A549 (cell line): ENCODE results near the gene EP300. TPM values are rescaled to one million over a fixed set of nuclear protein-coding genes. Genes with fewer than 3 reads are reported as not detected.

Experiments used
- ATAC-seq, 2 experiments: fragments of 200-7000 bp in 1 of 2; fragments of >200 bp in 1 of 2; cut with Nextera tagmentation in 1 of 2; cut with Tn5 transposase in 1 of 2; 3 replicates each; pipeline versions ENCODE4 v1.8.0 to v1.9.1; 2018 to 2020; ENCODE audit warnings: mild to moderate bottlenecking in 1 of 2, moderate library complexity in 1 of 2
- CTCF ChIA-PET: fragments of 300-600 bp; sonication (Branson Sonifier 250); formaldehyde crosslinking; extraction: SDS; loops from one replicate; lab custom pipeline; 2021; ENCODE audit warnings: antibody characterized with exemption, inconsistent platforms; lab: Yijun Ruan, JAX
- POLR2A ChIA-PET: fragments of 350-600 bp; formaldehyde crosslinking; extraction: SDS; loops from one replicate; lab custom pipeline; 2021; ENCODE audit warnings: antibody characterized with exemption, inconsistent platforms; lab: Yijun Ruan, JAX
- DNase-seq, 2 experiments: peaks; one replicate each; pipeline versions ENCODE4 v3.0.0 to v3.0.0-alpha.2; 2011 to 2016; ENCODE audit warnings: low read depth in 1 of 2, low spot score in 1 of 2
- FAIRE-seq: peaks from 2 replicates; lab custom pipeline; 2011; peaks lifted over from hg19 to GRCh38; lab: Jason Lieb, UNC
- H3K27ac ChIP-seq, 2 experiments: fragments of >200 bp; sonication (Bioruptor Twin); formaldehyde crosslinking; 3 replicates each; pipeline ENCODE4 v1.5.1; 2016 to 2017
- H3K4me1 ChIP-seq: fragments of >200 bp; sonication (Bioruptor Twin); formaldehyde crosslinking; 3 replicates; pipeline ENCODE4 v1.6.1; 2016
- H3K4me2 ChIP-seq: fragments of >200 bp; sonication (Bioruptor Twin); formaldehyde crosslinking; 3 replicates; pipeline ENCODE4 v1.6.1; 2016
- H3K4me3 ChIP-seq: fragments of >200 bp; sonication (Bioruptor Twin); formaldehyde crosslinking; 3 replicates; pipeline ENCODE4 v1.5.1; 2016
- H3K9me3 ChIP-seq: fragments of >200 bp; sonication (Bioruptor Twin); formaldehyde crosslinking; 3 replicates; pipeline ENCODE4 v1.6.1; 2016
- ATOH8 ChIP-seq: fragments of 250-450 bp; sonication (Bioruptor Pico); IDR thresholded peaks from 2 replicates; pipeline ENCODE4 v1.5.0; 2020; ENCODE audit warnings: low read depth, mild to moderate bottlenecking, moderate library complexity
- CHD4 ChIP-seq: fragments of 200-600 bp; sonication (generic); IDR thresholded peaks from 2 replicates; pipeline ENCODE4 v1.6.1; 2016; ENCODE audit warnings: antibody characterized with exemption, mild to moderate bottlenecking, borderline replicate concordance
- ELK1 ChIP-seq: fragments of 150-350 bp; IDR thresholded peaks from 2 replicates; pipeline ENCODE4 v1.6.1; 2014; ENCODE audit warnings: low read depth, mild to moderate bottlenecking, low read length
- FOSL2 ChIP-seq, 2 experiments: fragments of 450-650 bp in 1 of 2; fragments of >200 bp in 1 of 2; sonication (Bioruptor Twin) in 1 of 2; formaldehyde crosslinking; IDR thresholded peaks; 2 replicates each; pipeline versions ENCODE4 v1.5.0 to v1.6.1; 2016 to 2020; ENCODE audit warnings: mild to moderate bottlenecking in 1 of 2, moderate library complexity in 1 of 2
- HEYL ChIP-seq: fragments of 250-450 bp; sonication (Bioruptor Pico); IDR thresholded peaks from 2 replicates; pipeline ENCODE4 v1.8.0; 2021; ENCODE audit warnings: mild to moderate bottlenecking, moderate library complexity
- HOXB13 ChIP-seq: fragments of 250-450 bp; sonication (Bioruptor Pico); IDR thresholded peaks from 2 replicates; pipeline ENCODE4 v1.5.0; 2020; ENCODE audit warnings: low read depth, mild to moderate bottlenecking, moderate library complexity
- HOXB5 ChIP-seq: fragments of 250-450 bp; sonication (Bioruptor Pico); IDR thresholded peaks from 2 replicates; pipeline ENCODE4 v1.5.0; 2020; ENCODE audit warnings: mild to moderate bottlenecking, moderate library complexity
- JUN ChIP-seq, 2 experiments: fragments of >200 bp; sonication (Bioruptor Twin); formaldehyde crosslinking; IDR thresholded peaks; 2 replicates in 1 of 2; 3 replicates in 1 of 2; pipeline ENCODE4 v1.6.1; 2016 to 2017
- MYC ChIP-seq: IDR thresholded peaks from 2 replicates; pipeline ENCODE4 v1.6.1; 2012; ENCODE audit warnings: mild to moderate bottlenecking, inconsistent platforms, low read length, improper control_type of control experiment, borderline replicate concordance
- RCOR1 ChIP-seq: fragments of 150-350 bp; IDR thresholded peaks from 2 replicates; pipeline ENCODE4 v1.6.1; 2014; ENCODE audit warnings: antibody characterized with exemption, low read length, low read depth
- REST ChIP-seq: fragments of 200-600 bp; sonication (generic); IDR thresholded peaks from 2 replicates; pipeline ENCODE4 v1.6.1; 2016; ENCODE audit warnings: antibody characterized with exemption, mild to moderate bottlenecking, moderate library complexity
- RFX5 ChIP-seq: fragments of 450-650 bp; IDR thresholded peaks from 2 replicates; pipeline ENCODE4 v1.7.1; 2014; ENCODE audit warnings: antibody characterized with exemption, mild to moderate bottlenecking, moderate library complexity
- RNF2 ChIP-seq: fragments of 200-600 bp; sonication (generic); IDR thresholded peaks from 2 replicates; pipeline ENCODE4 v1.6.1; 2016; ENCODE audit warnings: low read depth, mild to moderate bottlenecking, antibody characterized with exemption, moderate library complexity, borderline replicate concordance
- SMC3 ChIP-seq: fragments of >200 bp; sonication (Bioruptor Twin); formaldehyde crosslinking; IDR thresholded peaks from 3 replicates; pipeline ENCODE4 v1.6.1; 2018; ENCODE audit warnings: inconsistent platforms
- SREBF2 ChIP-seq: fragments of 450-650 bp; IDR thresholded peaks from 2 replicates; pipeline ENCODE4 v1.6.1; 2014; ENCODE audit warnings: mild to moderate bottlenecking, moderate library complexity
- TFCP2L1 ChIP-seq: fragments of 250-450 bp; sonication (Bioruptor Pico); IDR thresholded peaks from 2 replicates; pipeline ENCODE4 v1.5.0; 2021; ENCODE audit warnings: mild to moderate bottlenecking
- TP53 ChIP-seq: fragments of 250-450 bp; sonication (Bioruptor Pico); IDR thresholded peaks from 2 replicates; pipeline ENCODE4 v1.5.0; 2021; ENCODE audit warnings: mild to moderate bottlenecking, moderate library complexity
- ZC3H11A ChIP-seq: fragments of 450-650 bp; IDR thresholded peaks from 2 replicates; pipeline ENCODE4 v1.6.1; 2014; ENCODE audit warnings: antibody characterized with exemption, mild to moderate bottlenecking
- WGBS: methylation state at CpG from one replicate; pipeline ENCODE4 v1.1.6; 2017; ENCODE audit errors: missing lambda C conversion rate; 5-methylcytosine and 5-hydroxymethylcytosine counted together
- polyA plus RNA-seq, 4 experiments: library from polyadenylated mRNA; depleted of rRNA in 3 of 4; stranded (reverse); fragments of >200 nt; fragmentation: RNase III in 1 of 4; extraction: RNeasy Plus Mini Kit Qiagen cat#74134 plus additional on column Dnase treatment in 1 of 4; gene quantifications; 2 replicates in 3 of 4; 3 replicates in 1 of 4; pipeline ENCODE4 v1.2.3, GENCODE V29; 2011 to 2017
- TF ChIP-seq, protein P1 (sequence below): fragments of 250-450 bp; sonication (Bioruptor Pico); IDR thresholded peaks from 2 replicates; pipeline ENCODE4 v1.5.0; 2021; ENCODE audit warnings: mild to moderate bottlenecking, moderate library complexity, borderline replicate concordance

The EP300 gene
- polyA plus RNA-seq, 2 of the 4 experiments (the other 2 are of a cell fraction) = 15.5 to 18.2 TPM

- TF ChIP-seq, protein P1, sequence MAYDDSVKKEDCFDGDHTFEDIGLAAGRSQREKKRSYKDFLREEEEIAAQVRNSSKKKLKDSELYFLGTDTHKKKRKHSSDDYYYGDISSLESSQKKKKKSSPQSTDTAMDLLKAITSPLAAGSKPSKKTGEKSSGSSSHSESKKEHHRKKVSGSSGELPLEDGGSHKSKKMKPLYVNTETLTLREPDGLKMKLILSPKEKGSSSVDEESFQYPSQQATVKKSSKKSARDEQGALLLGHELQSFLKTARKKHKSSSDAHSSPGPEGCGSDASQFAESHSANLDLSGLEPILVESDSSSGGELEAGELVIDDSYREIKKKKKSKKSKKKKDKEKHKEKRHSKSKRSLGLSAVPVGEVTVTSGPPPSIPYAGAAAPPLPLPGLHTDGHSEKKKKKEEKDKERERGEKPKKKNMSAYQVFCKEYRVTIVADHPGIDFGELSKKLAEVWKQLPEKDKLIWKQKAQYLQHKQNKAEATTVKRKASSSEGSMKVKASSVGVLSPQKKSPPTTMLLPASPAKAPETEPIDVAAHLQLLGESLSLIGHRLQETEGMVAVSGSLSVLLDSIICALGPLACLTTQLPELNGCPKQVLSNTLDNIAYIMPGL = no peak
- no peak for TF ChIP-seq TP53 (CRISPR knock-in tag)
These were observed 17.9 kb upstream of the EP300 start (continued) for GRCh38 chr22:41074466-41074865.

DNA sequence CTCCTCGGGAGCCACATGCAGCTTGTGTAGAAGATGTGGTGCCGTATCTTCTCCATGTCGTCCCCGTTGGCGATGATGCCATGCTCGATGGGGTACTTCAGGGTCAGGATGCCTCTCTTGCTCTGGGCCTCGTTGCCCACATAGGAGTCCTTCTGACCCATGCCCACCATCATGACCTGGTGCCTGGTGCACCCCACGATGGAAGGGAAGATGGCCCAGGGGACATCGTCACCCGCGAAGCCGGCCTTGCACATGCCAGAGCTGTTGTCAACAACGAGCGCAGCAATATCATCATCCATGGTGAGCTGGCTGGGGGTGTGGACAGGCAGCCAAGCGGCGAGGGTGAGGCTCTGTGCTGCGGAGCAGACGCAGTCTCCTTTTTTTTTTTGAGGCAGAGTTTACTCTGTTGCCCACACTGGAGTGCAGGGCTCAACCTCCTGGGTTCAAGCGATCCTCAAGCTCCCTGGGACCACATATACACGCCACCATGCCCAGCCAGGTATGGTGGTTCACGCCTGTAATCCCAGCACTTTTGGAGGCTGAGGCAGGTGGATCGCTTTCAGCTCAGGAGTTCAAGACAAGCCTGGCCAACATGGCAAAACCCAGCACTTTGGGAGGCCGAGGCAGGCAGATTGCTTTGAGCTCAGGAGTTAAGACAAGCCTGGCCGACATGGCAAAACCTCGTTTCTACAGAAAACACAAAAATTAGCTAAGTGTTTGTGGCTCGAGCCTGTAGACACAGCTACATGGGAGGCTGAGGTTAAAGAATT, 17.3 kb upstream of the EP300 start:
- DNase-seq (no peak), FAIRE-seq (no peak), ATAC-seq (no peak)
- POLR2A ChIA-PET = no interaction called here
- 80% methylated on average over 12 of the region's 26 CpGs for WGBS
- CTCF ChIA-PET = interaction anchor here (1.3 kb wide), 1 partner anchor 153 kb away, joined by 4 read pairs; no protein-coding TSS in a partner anchor
- H3K9me3 ChIP-seq = no peaks in the 10 kb centered on the region
- no peak overlapping the region for H3K27ac ChIP-seq
- no peak for TF ChIP-seq SREBF2
- TF ChIP-seq, protein P1 = no peak
- no peak for TF ChIP-seq REST
- TF ChIP-seq FOSL2 (IDR thresholded peaks at IDR 0.05) = no peak
- TF ChIP-seq FOSL2 (CRISPR knock-in tag; IDR thresholded peaks at IDR 0.05) = no peak
- TF ChIP-seq ELK1 = no peak
- no peak for TF ChIP-seq ZC3H11A
- TF ChIP-seq TFCP2L1 (CRISPR knock-in tag) = no peak
- no peak for TF ChIP-seq HOXB5
- TF ChIP-seq RCOR1 = no peak
- TF ChIP-seq RNF2 = no peak
- TF ChIP-seq CHD4 = no peak
- no peak for TF ChIP-seq SMC3
- no peak for TF ChIP-seq MYC
- TF ChIP-seq HOXB13 (CRISPR knock-in tag) = no peak
- no peak for TF ChIP-seq ATOH8 (CRISPR knock-in tag)
- TF ChIP-seq RFX5 = no peak
- TF ChIP-seq JUN (IDR thresholded peaks at IDR 0.05) = no peak
- no peak for TF ChIP-seq HEYL (CRISPR knock-in tag)
- no peaks in the 10 kb centered on the region for H3K4me1 ChIP-seq
- no peak overlapping the region for H3K4me3 ChIP-seq
- no peak overlapping the region for H3K4me2 ChIP-seq
